GM12878 (cell line): ENCODE data around the gene GRIFIN. TPM values are rescaled to one million over a fixed set of nuclear protein-coding genes. Genes with fewer than 3 reads are reported as not detected.

Experiments used
- ATAC-seq: fragments of 200-7000 bp; cut with Tn5 transposase; 3 replicates; pipeline ENCODE4 v1.9.1; 2020; ENCODE audit warnings: mild to moderate bottlenecking, moderate library complexity
- BruUV-seq: library from RNA; stranded (reverse); fragments of 400-500 nt; replicated peaks from 2 replicates; lab custom pipeline; 2021; lab: Mats Ljungman, UMichigan
- CTCF ChIA-PET: fragments of 300-600 bp; sonication (Branson Sonifier 250); formaldehyde crosslinking; extraction: SDS; loops from one replicate; lab custom pipeline; 2021; ENCODE audit warnings: inconsistent platforms; lab: Yijun Ruan, JAX
- POLR2A ChIA-PET: fragments of 350-600 bp; formaldehyde crosslinking; extraction: SDS; loops from one replicate; lab custom pipeline; 2021; ENCODE audit warnings: inconsistent platforms; lab: Charles Lee
- RAD21 ChIA-PET: fragments of 300-600 bp; sonication (Branson Sonifier 250); formaldehyde crosslinking; loops from one replicate; lab custom pipeline; 2023; ENCODE audit warnings: antibody characterized with exemption; ENCODE audit not compliant: unreplicated experiment; lab: Charles Lee
- SMC1A ChIA-PET: fragments of 300-600 bp; sonication (Branson Sonifier 250); formaldehyde crosslinking; loops from one replicate; lab custom pipeline; 2023; ENCODE audit not compliant: unreplicated experiment, uncharacterized antibody; lab: Charles Lee
- DNase-seq: peaks from one replicate; pipeline ENCODE4 v3.0.0-alpha.2; 2011; ENCODE audit warnings: low read depth, low spot score
- FAIRE-seq: peaks from 3 replicates; lab custom pipeline; 2011; peaks lifted over from hg19 to GRCh38; lab: Jason Lieb, UNC
- H2AFZ ChIP-seq: 2 replicates; pipeline ENCODE4 v1.6.0; 2011; ENCODE audit warnings: low read depth, low read length, control low read depth; ENCODE audit not compliant: control insufficient read depth
- H3K27ac ChIP-seq: 2 replicates; pipeline ENCODE4 v1.5.1; 2011; ENCODE audit warnings: control low read depth; ENCODE audit not compliant: control insufficient read depth, insufficient read depth
- H3K27me3 ChIP-seq, 2 experiments: replicated peaks in 1 of 2; 2 replicates each; pipeline versions ENCODE4 v1.6.0 to v1.6.1; 2011; ENCODE audit warnings: low read length in 1 of 2; ENCODE audit not compliant: control insufficient read depth in 2 of 2, insufficient read depth in 2 of 2
- H3K36me3 ChIP-seq, 2 experiments: 2 replicates each; pipeline ENCODE4 v1.5.1; 2011; ENCODE audit warnings: low read length in 1 of 2; ENCODE audit not compliant: control insufficient read depth in 2 of 2, insufficient read depth in 2 of 2
- H3K4me1 ChIP-seq: 2 replicates; pipeline ENCODE4 v1.6.1; 2011; ENCODE audit warnings: mild to moderate bottlenecking, low read length, moderate library complexity, mixed read lengths; ENCODE audit not compliant: control insufficient read depth, insufficient read depth
- H3K4me2 ChIP-seq: 2 replicates; pipeline ENCODE4 v1.6.0; 2011; ENCODE audit warnings: control low read depth; ENCODE audit not compliant: control insufficient read depth, insufficient read depth
- H3K4me3 ChIP-seq: fragments of 200-600 bp; sonication (generic); 2 replicates; pipeline ENCODE4 v1.5.1; 2016
- H3K79me2 ChIP-seq: 2 replicates; pipeline ENCODE4 v1.6.0; 2011; ENCODE audit warnings: low read length; ENCODE audit not compliant: control insufficient read depth, insufficient read depth
- H3K9ac ChIP-seq: 2 replicates; pipeline ENCODE4 v1.8.0; 2011; ENCODE audit warnings: low read length, control low read depth, mixed read lengths; ENCODE audit not compliant: control insufficient read depth, insufficient read depth
- H3K9me3 ChIP-seq: replicated peaks from 3 replicates; pipeline ENCODE4 v1.5.1; 2011; ENCODE audit warnings: mild to moderate bottlenecking, low read length; ENCODE audit not compliant: control insufficient read depth, insufficient read depth
- H4K20me1 ChIP-seq: 2 replicates; pipeline ENCODE4 v1.6.0; 2011; ENCODE audit not compliant: control insufficient read depth, insufficient read depth
- BCL11A ChIP-seq: IDR thresholded peaks from 2 replicates; pipeline ENCODE4 v1.6.1; 2011; ENCODE audit warnings: low read depth, low read length
- CEBPB ChIP-seq, 2 experiments: fragments of 150-350 bp in 1 of 2; IDR thresholded peaks; 2 replicates each; pipeline ENCODE4 v1.6.1; 2012 to 2014; ENCODE audit warnings: low read depth in 2 of 2, low read length in 2 of 2, borderline replicate concordance in 1 of 2, inconsistent platforms in 1 of 2
- CHD4 ChIP-seq: fragments of 200-600 bp; sonication (generic); IDR thresholded peaks from 2 replicates; pipeline ENCODE4 v1.6.1; 2016; ENCODE audit warnings: mild to moderate bottlenecking
- DPF2 ChIP-seq: fragments of 450-650 bp; IDR thresholded peaks from 2 replicates; pipeline ENCODE4 v1.6.1; 2017; ENCODE audit warnings: mild to moderate bottlenecking
- EED ChIP-seq: sonication (generic); IDR thresholded peaks from 2 replicates; pipeline ENCODE4 v1.6.1; 2016; ENCODE audit warnings: antibody characterized with exemption, low read depth
- GATAD2B ChIP-seq: fragments of 450-650 bp; conservative IDR thresholded peaks from 2 replicates; pipeline ENCODE4 v1.6.1; 2017; ENCODE audit warnings: low read depth, mild to moderate bottlenecking, moderate library complexity
- HDGF ChIP-seq: fragments of 450-650 bp; IDR thresholded peaks from 2 replicates; pipeline ENCODE4 v1.6.1; 2016; ENCODE audit warnings: antibody characterized with exemption
- KDM1A ChIP-seq: fragments of 200-600 bp; sonication (generic); IDR thresholded peaks from 2 replicates; pipeline ENCODE4 v1.6.1; 2016; ENCODE audit warnings: borderline replicate concordance
- LARP7 ChIP-seq: fragments of 450-650 bp; IDR thresholded peaks from 2 replicates; pipeline ENCODE4 v1.6.1; 2017; ENCODE audit warnings: mild to moderate bottlenecking
- MEF2A ChIP-seq: IDR thresholded peaks from 2 replicates; pipeline ENCODE4 v1.6.1; 2011; ENCODE audit warnings: low read depth, mild to moderate bottlenecking, low read length, moderate library complexity; ENCODE audit not compliant: insufficient read depth
- MLLT1 ChIP-seq: fragments of 450-650 bp; IDR thresholded peaks from 2 replicates; pipeline ENCODE4 v1.6.1; 2016; ENCODE audit warnings: mild to moderate bottlenecking
- NR2F1 ChIP-seq: fragments of 450-650 bp; conservative IDR thresholded peaks from 2 replicates; pipeline ENCODE4 v1.6.1; 2017; ENCODE audit warnings: mild to moderate bottlenecking
- PBX3 ChIP-seq: IDR thresholded peaks from 2 replicates; pipeline ENCODE4 v1.6.1; 2011; ENCODE audit warnings: mild to moderate bottlenecking, low read depth, low read length, moderate library complexity; ENCODE audit not compliant: insufficient replicate concordance
- POLR2A ChIP-seq: IDR thresholded peaks from 2 replicates; pipeline ENCODE4 v1.6.1; 2011; ENCODE audit warnings: low read depth, mild to moderate bottlenecking, low read length
- RAD21 ChIP-seq: IDR thresholded peaks from 2 replicates; pipeline ENCODE4 v1.6.1; 2011; ENCODE audit warnings: mild to moderate bottlenecking, low read depth, low read length, moderate library complexity; ENCODE audit not compliant: insufficient read depth
- SPI1 ChIP-seq: IDR thresholded peaks from 2 replicates; pipeline ENCODE4 v1.6.1; 2011; ENCODE audit warnings: low read depth, mild to moderate bottlenecking, low read length, moderate library complexity, borderline replicate concordance; ENCODE audit not compliant: insufficient read depth
- ZNF592 ChIP-seq: fragments of 450-650 bp; IDR thresholded peaks from 2 replicates; pipeline ENCODE4 v1.6.1; 2017; ENCODE audit warnings: mild to moderate bottlenecking, moderate library complexity
- WGBS: methylation state at CpG from one replicate; pipeline ENCODE4 v1.1.6; 2016; ENCODE audit warnings: low lambda C conversion rate; ENCODE audit not compliant: insufficient replicate concordance, insufficient coverage; ENCODE audit errors: missing lambda C conversion rate; 5-methylcytosine and 5-hydroxymethylcytosine counted together
- in situ Hi-C: fragments of 300-500 bp; cut with MboI; formaldehyde crosslinking; loops from 9 replicates; pipeline ENCODE4 v1.14.3; 2018; ENCODE audit warnings: mixed read lengths
- intact Hi-C: fragments of 100-400 bp; cut with micrococcal nuclease; formaldehyde crosslinking; loops from one replicate; pipeline ENCODE4 v1.14.2; 2022; ENCODE audit not compliant: unreplicated experiment
- polyA plus RNA-seq, 11 experiments: library from polyadenylated mRNA; depleted of rRNA in 4 of 11; unstranded in 6 of 11; stranded (reverse) in 5 of 11; fragments of >200 nt; fragmentation: Nextera tagmentation in 4 of 11; fragmentation: Illumina TruSeq in 1 of 11; extraction: Ambion mirVana in 4 of 11; extraction: Trizol in 1 of 11; gene quantifications; 1 replicate in 1 of 11; 2 replicates in 10 of 11; pipeline versions ENCODE4 v1.2.1 to v1.2.3, GENCODE V29; 2011 to 2016; ENCODE audit warnings: inconsistent platforms in 2 of 11, missing spikeins in 2 of 11, low read depth in 1 of 11
- total RNA-seq, 4 experiments: library from RNA; depleted of rRNA in 3 of 4; stranded (reverse); fragments of >200 nt in 3 of 4; fragmentation: Illumina TruSeq in 1 of 4; extraction: Trizol in 1 of 4; gene quantifications; 2 replicates each; pipeline versions ENCODE4 v1.2.1 to v1.2.3, GENCODE V29; 2013 to 2021

The GRIFIN gene
- total and polyA plus RNA-seq, 10 of the 15 experiments (the other 5 are each of a cell fraction or from before 2014, with no cell fraction given), result not detected

- Histone ChIP-seq H4K20me1 (no peaks in the 10 kb centered on the region), H3K36me3 (no peaks in the 10 kb centered on the region), H3K79me2 (no peaks in the 10 kb centered on the region), H3K4me2 (peak overlapping the region; percentile 64; the same call in 1 of the 2 replicates), H3K4me3 (no peak overlapping the region), H3K4me1 (peaks cover 38% of the 10 kb centered on the region), H3K27ac (peak overlapping the region; percentile 18; the same call in 1 of the 2 replicates), H3K9me3 (no peaks in the 10 kb centered on the region), H3K27me3 (no peaks in the 10 kb centered on the region), H3K9ac (peak overlapping the region; percentile 20; the same call in 1 of the 2 replicates), H2AFZ (peak overlapping the region; percentile 87)
- FAIRE-seq (no peak), DNase-seq (no peak), ATAC-seq (peak; percentile 45)
- POLR2A ChIA-PET, result interaction anchor here (1.0 to 1.9 kb wide), 3 partner anchors 10 to 17 kb away, joined by 4 to 10 read pairs (median 5); no protein-coding TSS in a partner anchor
- CTCF ChIA-PET, result interaction anchor here (1.1 kb wide), 2 partner anchors 42 to 199 kb away, joined by 3 read pairs; no protein-coding TSS in a partner anchor
- in situ Hi-C loops (no loop called here), intact Hi-C loops (no loop called here)
- no TSS peak for BruUV-seq
- SMC1A ChIA-PET, result interaction anchor here (0.6 kb wide), 1 partner anchor 203 kb away, joined by 3 read pairs; no protein-coding TSS in a partner anchor
- RAD21 ChIA-PET, result interaction anchor here (1.5 kb wide), 1 partner anchor 18 kb away, joined by 5 read pairs; no protein-coding TSS in a partner anchor
- WGBS, result 32% methylated on average over 27 of the region's 27 CpGs
- TF ChIP-seq EED (no peak), HDGF (no peak), MEF2A (no peak), SPI1 (peak; percentile 39; the same call in 1 of the 2 replicates), NR2F1 (peak; percentile 64), PBX3 (no peak), CHD4 (no peak), LARP7 (no peak), CEBPB (IDR thresholded peaks at IDR 0.05; ENCODE audit: borderline replicate concordance in 1 of 2, low read depth in 2 of 2, low read length in 2 of 2) (no peak), BCL11A (no peak), ZNF592 (no peak), RAD21 (no peak), KDM1A (no peak), POLR2A (peak; percentile 54; the same call in 1 of the 2 replicates), DPF2 (0 out of 2 replicates have a peak, but pooled peaks have one; percentile 42), GATAD2B (no peak), MLLT1 (no peak)
These were observed 34.9 kb upstream of the GRIFIN start for GRCh38 chr7:2510909-2511768.
